OCI-LY7 (cell line): ENCODE results near the gene UNG. TPM values are rescaled to one million over a fixed set of nuclear protein-coding genes. Genes with fewer than 3 reads are reported as not detected.
A peak's percentile ranks its signal among the peaks of the same experiment; 100 is the strongest.

Experiments used
- BruUV-seq: library from RNA; stranded (reverse); fragments of 400-500 nt; replicated peaks from 2 replicates; lab custom pipeline; 2021; lab: Mats Ljungman, UMichigan
- CTCF ChIA-PET: fragments of 300-600 bp; sonication (Branson Sonifier 250); formaldehyde crosslinking; loops from one replicate; lab custom pipeline; 2022; ENCODE audit warnings: antibody characterized with exemption; ENCODE audit not compliant: unreplicated experiment; lab: Charles Lee
- POLR2A ChIA-PET: fragments of 300-600 bp; sonication (Branson Sonifier 250); formaldehyde crosslinking; loops from one replicate; lab custom pipeline; 2022; ENCODE audit warnings: antibody characterized with exemption; lab: Charles Lee
- DNase-seq: peaks from one replicate; pipeline ENCODE4 v3.0.0-alpha.2; 2015; ENCODE audit warnings: low spot score
- H2AFZ ChIP-seq: fragments of 200-600 bp; sonication (generic), shearing (Covaris generic); 2 replicates; pipeline ENCODE4 v1.6.1; 2014; ENCODE audit warnings: mild to moderate bottlenecking, antibody characterized with exemption, low read length, moderate library complexity
- H3K27ac ChIP-seq: fragments of 200-600 bp; sonication (generic); 2 replicates; pipeline ENCODE4 v1.5.1; 2014; ENCODE audit warnings: mixed run types, low read depth, mild to moderate bottlenecking, moderate library complexity, low read length, inconsistent platforms; ENCODE audit not compliant: poor library complexity, severe bottlenecking
- H3K36me3 ChIP-seq: fragments of 200-600 bp; sonication (generic); 2 replicates; pipeline ENCODE4 v1.6.1; 2014; ENCODE audit warnings: mild to moderate bottlenecking, antibody characterized with exemption, low read length, moderate library complexity, mixed read lengths; ENCODE audit not compliant: insufficient read depth
- H3K4me1 ChIP-seq: fragments of 200-600 bp; sonication (generic); 2 replicates; pipeline ENCODE4 v1.5.1; 2014; ENCODE audit warnings: mild to moderate bottlenecking, low read length; ENCODE audit not compliant: insufficient read depth, poor library complexity, severe bottlenecking
- H3K4me2 ChIP-seq: fragments of 200-600 bp; sonication (generic); 2 replicates; pipeline ENCODE4 v1.6.1; 2014; ENCODE audit warnings: mild to moderate bottlenecking, low read length
- H3K4me3 ChIP-seq: fragments of 200-600 bp; sonication (generic); 2 replicates; pipeline ENCODE4 v1.5.1; 2014; ENCODE audit warnings: mild to moderate bottlenecking, low read depth, low read length; ENCODE audit not compliant: poor library complexity, severe bottlenecking
- H3K79me2 ChIP-seq: fragments of 200-600 bp; sonication (generic); 2 replicates; pipeline ENCODE4 v1.6.1; 2016; ENCODE audit warnings: low read depth, mild to moderate bottlenecking, low read length, moderate library complexity, mixed read lengths; ENCODE audit not compliant: insufficient read depth
- H3K9me2 ChIP-seq: fragments of 200-600 bp; sonication (generic); 2 replicates; pipeline ENCODE4 v1.6.1; 2016; ENCODE audit warnings: mild to moderate bottlenecking, low read length, mixed read lengths; ENCODE audit not compliant: insufficient read depth
- H3K9me3 ChIP-seq: fragments of 200-600 bp; sonication (generic); 2 replicates; pipeline ENCODE4 v1.6.1; 2014; ENCODE audit warnings: mild to moderate bottlenecking, mixed run types, low read length, mixed read lengths
- H4K20me1 ChIP-seq: fragments of 200-600 bp; sonication (generic); 2 replicates; pipeline ENCODE4 v1.6.1; 2014; ENCODE audit warnings: mild to moderate bottlenecking, antibody characterized with exemption, low read length, moderate library complexity, mixed read lengths; ENCODE audit not compliant: insufficient read depth
- CTCF ChIP-seq: fragments of 200-600 bp; sonication (generic); conservative IDR thresholded peaks from 2 replicates; pipeline ENCODE4 v1.5.1; 2014; ENCODE audit warnings: mild to moderate bottlenecking, antibody characterized with exemption, low read length, moderate library complexity, mixed read lengths
- EZH2phosphoT487 ChIP-seq: fragments of 200-600 bp; sonication (generic); IDR thresholded peaks from 2 replicates; pipeline ENCODE4 v1.6.1; 2018; ENCODE audit warnings: low read depth, borderline replicate concordance, mild to moderate bottlenecking, mixed run types, antibody characterized with exemption, low read length, moderate library complexity, mixed read lengths
- intact Hi-C: fragments of 100-400 bp; cut with micrococcal nuclease; formaldehyde crosslinking; loops from one replicate; pipeline ENCODE4 v1.10.0; 2022; ENCODE audit not compliant: unreplicated experiment
- total RNA-seq, 2 experiments: library from RNA; depleted of rRNA in 1 of 2; stranded (reverse); fragments of >200 nt in 1 of 2; shearing (Covaris generic) in 1 of 2; gene quantifications; 2 replicates each; pipeline ENCODE4 v1.2.3, GENCODE V29; 2014 to 2022

The UNG gene
- total RNA-seq, 2 experiments from 2014 or later = 60.6 to 84.1 TPM

- Histone ChIP-seq H4K20me1 (no peaks in the 10 kb centered on the region), H3K4me1 (peaks cover 35% of the 10 kb centered on the region), H2AFZ (peak overlapping the region; percentile 44; the same call in 1 of the 2 replicates), H3K4me3 (peak overlapping the region; percentile 35), H3K9me3 (no peaks in the 10 kb centered on the region), H3K27ac (no peak overlapping the region), H3K9me2 (no peaks in the 10 kb centered on the region), H3K79me2 (peaks cover 19% of the 10 kb centered on the region; the same call in 1 of the 2 replicates), H3K36me3 (no peaks in the 10 kb centered on the region), H3K4me2 (peak overlapping the region; percentile 58)
- no peak for DNase-seq
- ChIA-PET POLR2A (interaction anchor here (0.6 to 1.2 kb wide), 11 partner anchors 9 to 1714 kb away, joined by 3 to 8 read pairs (median 3); no protein-coding TSS in a partner anchor), CTCF (interaction anchor here (0.6 to 1.5 kb wide), 2 partner anchors 8 to 353 kb away, joined by 3 read pairs; no protein-coding TSS in a partner anchor)
- TF ChIP-seq EZH2phosphoT487 (no peak), CTCF (no peak)
- intact Hi-C loops = loop anchor here (2.0 kb wide), 1 partner anchor 57 kb away; the partner anchor contains the start of gene UNG
- no TSS peak for BruUV-seq
These were observed 56.5 kb downstream of the UNG start for GRCh38 chr12:109153821-109154441.

GRCh38 chr12:109154451-109155438 is 57.3 kb downstream of the UNG start:
- TF ChIP-seq CTCF = 0 out of 2 replicates have a peak, but pooled peaks have one; percentile 17
- no peak for TF ChIP-seq EZH2phosphoT487
- no peaks in the 10 kb centered on the region for H4K20me1 ChIP-seq
- no peaks in the 10 kb centered on the region for H3K36me3 ChIP-seq
- peak overlapping the region; percentile 82 for H3K4me2 ChIP-seq
- CTCF ChIA-PET = interaction anchor here (0.5 to 1.5 kb wide), 6 partner anchors 9 to 1024 kb away, joined by 3 read pairs; no protein-coding TSS in a partner anchor
- no peaks in the 10 kb centered on the region for H3K9me2 ChIP-seq
- intact Hi-C loops = loop anchor here (2.0 kb wide), 1 partner anchor 58 kb away; the partner anchor contains the start of gene UNG
- peaks cover 35% of the 10 kb centered on the region for H3K4me1 ChIP-seq
- peak; percentile 92 for DNase-seq
- H3K4me3 ChIP-seq = peak overlapping the region; percentile 77
- POLR2A ChIA-PET = interaction anchor here (0.6 to 1.2 kb wide), 18 partner anchors 8 to 1715 kb away, joined by 3 to 8 read pairs (median 4); partner anchors contain the start of gene MVK
- peak overlapping the region; percentile 81 for H2AFZ ChIP-seq
- peak overlapping the region; percentile 84 for H3K27ac ChIP-seq
- peaks cover 19% of the 10 kb centered on the region; the same call in 1 of the 2 replicates for H3K79me2 ChIP-seq
- BruUV-seq = TSS peak; percentile 75
- no peaks in the 10 kb centered on the region for H3K9me3 ChIP-seq
